NCI-H187 (cell line): ENCODE measurements around the gene RAB11A.

ENCODE experiments used
- DNase-seq, 2 experiments: peaks; one replicate each; lab custom pipeline; 2025; lab: John Stamatoyannopoulos, UW

Gene RAB11A

GRCh38 chr15:65887565-65887964 lies 18.3 kb downstream of the RAB11A start:
- no peak for DNase-seq

GRCh38 chr15:65888981-65889380 lies 19.7 kb downstream of the RAB11A start:
- DNase-seq: no peak

GRCh38 chr15:65893060-65893459 lies 23.8 kb downstream of the RAB11A start:
- DNase-seq: no peak

GRCh38 chr15:65896236-65896635 lies 26.9 kb downstream of the RAB11A start:
- no peak for DNase-seq

GRCh38 chr15:65900488-65900887 lies 31.2 kb downstream of the RAB11A start:
- DNase-seq: no peak

- DNase-seq: no peak
Observed at GRCh38 chr15:65901336-65901735, 32.0 kb downstream of the RAB11A start.

GRCh38 chr15:65901836-65902235 lies 32.5 kb downstream of the RAB11A start:
- no peak for DNase-seq

GRCh38 chr15:65902373-65902772 lies 33.1 kb downstream of the RAB11A start:
- no peak for DNase-seq

- no peak for DNase-seq
Observed at GRCh38 chr15:65903296-65904073, 34.2 kb downstream of the RAB11A start.

- DNase-seq: no peak
Observed at GRCh38 chr15:65904301-65904700, 35.0 kb downstream of the RAB11A start.

- DNase-seq: no peak
Observed at GRCh38 chr15:65906396-65906795, 37.1 kb downstream of the RAB11A start.

- DNase-seq: no peak
Observed at GRCh38 chr15:65907661-65908060, 38.4 kb downstream of the RAB11A start.

- no peak for DNase-seq
Observed at GRCh38 chr15:65908876-65909275, 39.6 kb downstream of the RAB11A start.

GRCh38 chr15:65909831-65910230 lies 40.5 kb downstream of the RAB11A start:
- DNase-seq: no peak

- DNase-seq: no peak
Observed at GRCh38 chr15:65910341-65910740, 41.0 kb downstream of the RAB11A start.

- no peak for DNase-seq
Observed at GRCh38 chr15:65912235-65912634, 42.9 kb downstream of the RAB11A start.

- DNase-seq: no peak
Observed at GRCh38 chr15:65913631-65914199, 44.4 kb downstream of the RAB11A start.

- DNase-seq: no peak
Observed at GRCh38 chr15:65914386-65914785, 45.1 kb downstream of the RAB11A start.

- DNase-seq: no peak
Observed at GRCh38 chr15:65914981-65915925, 46.0 kb downstream of the RAB11A start.

GRCh38 chr15:65916041-65916663 lies 46.9 kb downstream of the RAB11A start:
- DNase-seq: no peak

GRCh38 chr15:65916664-65917406 lies 47.5 kb downstream of the RAB11A start:
- DNase-seq: no peak

- DNase-seq: no peak
Observed at GRCh38 chr15:65917407-65917756, 48.1 kb downstream of the RAB11A start.
